ENCODE measurements around the gene MAPK13.

DNA sequence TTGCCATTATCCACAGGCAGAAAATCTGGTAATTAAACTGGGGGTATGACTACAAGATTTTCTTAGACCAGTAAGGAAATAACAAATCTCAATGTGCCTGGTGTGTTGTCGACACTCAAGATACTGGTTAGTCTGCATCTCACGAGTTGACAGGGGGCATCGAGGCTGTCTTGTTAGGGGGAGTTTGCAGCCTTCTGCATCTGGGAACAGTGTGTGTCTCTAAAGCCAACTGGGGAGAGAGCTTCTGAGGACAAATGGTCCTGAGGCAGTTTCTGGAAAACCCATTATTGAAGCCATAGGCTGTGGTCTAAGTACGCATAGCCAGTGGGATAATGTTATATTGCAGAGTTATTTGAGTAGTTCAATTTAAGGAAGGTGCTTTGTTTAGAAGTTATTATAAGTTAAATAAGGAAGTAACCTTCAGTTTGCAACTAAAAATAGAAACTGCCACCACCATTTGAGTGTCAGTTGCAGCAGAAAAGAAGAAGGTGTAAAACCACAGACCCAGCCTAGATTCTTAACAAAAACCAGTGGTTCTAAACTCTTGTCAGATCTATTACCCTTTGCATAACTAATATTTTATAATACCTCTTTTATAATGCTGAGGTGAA is 15.4 kb upstream of the MAPK13 start:
- TF ChIP-seq TAF1 (IDR thresholded peaks at IDR 0.05; ENCODE audit: borderline replicate concordance, low read depth, low read length) (no peak), POLR2AphosphoS5 (IDR thresholded peaks at IDR 0.05; ENCODE audit: low read depth, low read length) (no peak)

All from GM12892 (cell line).